Activated T-cell treated with anti-CD3 and anti-CD28 coated beads for 48 hours (primary cell): ENCODE data around the gene PRDM4.
A peak's percentile ranks its signal among the peaks of the same experiment; 100 is the strongest.

Experiments used
- DNase-seq: peaks from one replicate; pipeline ENCODE4 v3.0.0-alpha.2; 2020; ENCODE audit warnings: low read depth

The PRDM4 gene

GRCh38 chr12:107760809-107761501 lies at the start of gene PRDM4:
Gene PRDM4 (minus strand): TSS chr12:107761137. CDS start chr12:107760515, 622 bp downstream.
- DNase-seq = peak; percentile 91

- DNase-seq = no peak
Observed at GRCh38 chr12:107807471-107808150, 46.7 kb upstream of the PRDM4 start.

GRCh38 chr12:107805488-107806180 lies 44.7 kb upstream of the PRDM4 start:
- DNase-seq = no peak

- DNase-seq = no peak
Observed at GRCh38 chr12:107803092-107803491, 42.2 kb upstream of the PRDM4 start.

- no peak for DNase-seq
Observed at GRCh38 chr12:107801150-107801549, 40.2 kb upstream of the PRDM4 start.

GRCh38 chr12:107798580-107798979 lies 37.6 kb upstream of the PRDM4 start:
- no peak for DNase-seq

- no peak for DNase-seq
Observed at GRCh38 chr12:107794451-107794850, 33.5 kb upstream of the PRDM4 start.

GRCh38 chr12:107791465-107792089 lies 30.6 kb upstream of the PRDM4 start:
- DNase-seq = no peak

- no peak for DNase-seq
Observed at GRCh38 chr12:107788690-107789458, 27.9 kb upstream of the PRDM4 start.

- no peak for DNase-seq
Observed at GRCh38 chr12:107788281-107788680, 27.3 kb upstream of the PRDM4 start.

GRCh38 chr12:107783406-107784376 lies 22.8 kb upstream of the PRDM4 start:
- no peak for DNase-seq

GRCh38 chr12:107782067-107782466 lies 21.1 kb upstream of the PRDM4 start:
- DNase-seq = no peak

- no peak for DNase-seq
Observed at GRCh38 chr12:107780298-107780697, 19.4 kb upstream of the PRDM4 start.

GRCh38 chr12:107779077-107779831 lies 18.3 kb upstream of the PRDM4 start:
- DNase-seq = no peak

- DNase-seq = no peak
Observed at GRCh38 chr12:107778383-107779025, 17.6 kb upstream of the PRDM4 start.

- no peak for DNase-seq
Observed at GRCh38 chr12:107776171-107776570, 15.2 kb upstream of the PRDM4 start.

GRCh38 chr12:107775093-107775721 lies 14.3 kb upstream of the PRDM4 start:
- DNase-seq = peak; percentile 7

GRCh38 chr12:107774349-107775029 lies 13.6 kb upstream of the PRDM4 start, which contains the start of gene ASCL4:
Gene ASCL4 (plus strand): TSS chr12:107774704. CDS start chr12:107775219, 515 bp downstream.
- DNase-seq = no peak
